HEK293 (cell line): Measurements from ENCODE around the gene DNAL4.

Experiments
- CTCF ChIA-PET: fragments of 350-600 bp; formaldehyde crosslinking; extraction: SDS; loops from one replicate; lab custom pipeline; 2021; ENCODE audit warnings: antibody characterized with exemption; lab: Yijun Ruan, JAX
- POLR2A ChIA-PET: fragments of 300-600 bp; formaldehyde crosslinking; extraction: SDS; loops from one replicate; lab custom pipeline; 2020; ENCODE audit warnings: antibody characterized with exemption, inconsistent platforms; lab: Yijun Ruan, JAX
- H3K27ac ChIP-seq: fragments of 200-500 bp; sonication (Bioruptor generic); 2 replicates; pipeline ENCODE4 v1.5.1; 2014; ENCODE audit warnings: low read depth, low read length, control low read depth, inconsistent platforms; ENCODE audit errors: extremely low read depth
- H3K36me3 ChIP-seq, 2 experiments: fragments of 200-500 bp in 1 of 2; sonication (Bioruptor generic) in 1 of 2; 1 replicate in 1 of 2; 2 replicates in 1 of 2; pipeline ENCODE4 v1.5.1; 2014 to 2017; ENCODE audit warnings: inconsistent platforms in 2 of 2, low read length in 2 of 2; ENCODE audit not compliant: control insufficient read depth in 2 of 2, insufficient read depth in 1 of 2
- H3K4me1 ChIP-seq: fragments of 200-500 bp; sonication (Bioruptor generic); 2 replicates; pipeline ENCODE4 v1.5.1; 2014; ENCODE audit warnings: mild to moderate bottlenecking, low read length, inconsistent platforms; ENCODE audit not compliant: control insufficient read depth, insufficient read depth
- H3K4me3 ChIP-seq: 2 replicates; pipeline ENCODE4 v1.5.1; 2011; ENCODE audit warnings: low read depth, mild to moderate bottlenecking, control low read depth, low read length, moderate library complexity
- H3K9me3 ChIP-seq: fragments of 200-500 bp; sonication (Bioruptor generic); 2 replicates; pipeline ENCODE4 v1.5.1; 2014; ENCODE audit warnings: low read depth, low read length, inconsistent platforms; ENCODE audit not compliant: control insufficient read depth, insufficient read depth
- ZBTB17 ChIP-seq: fragments of 450-650 bp; formaldehyde crosslinking; IDR thresholded peaks from 2 replicates; pipeline ENCODE4 v1.5.1; 2016; ENCODE audit warnings: missing biosample characterization, missing genetic modification characterization
- ZNF391 ChIP-seq: fragments of 450-650 bp; formaldehyde crosslinking; IDR thresholded peaks from 2 replicates; pipeline ENCODE4 v1.5.1; 2016; ENCODE audit warnings: low read depth, missing biosample characterization, missing genetic modification characterization, borderline replicate concordance

DNAL4 gene

DNA sequence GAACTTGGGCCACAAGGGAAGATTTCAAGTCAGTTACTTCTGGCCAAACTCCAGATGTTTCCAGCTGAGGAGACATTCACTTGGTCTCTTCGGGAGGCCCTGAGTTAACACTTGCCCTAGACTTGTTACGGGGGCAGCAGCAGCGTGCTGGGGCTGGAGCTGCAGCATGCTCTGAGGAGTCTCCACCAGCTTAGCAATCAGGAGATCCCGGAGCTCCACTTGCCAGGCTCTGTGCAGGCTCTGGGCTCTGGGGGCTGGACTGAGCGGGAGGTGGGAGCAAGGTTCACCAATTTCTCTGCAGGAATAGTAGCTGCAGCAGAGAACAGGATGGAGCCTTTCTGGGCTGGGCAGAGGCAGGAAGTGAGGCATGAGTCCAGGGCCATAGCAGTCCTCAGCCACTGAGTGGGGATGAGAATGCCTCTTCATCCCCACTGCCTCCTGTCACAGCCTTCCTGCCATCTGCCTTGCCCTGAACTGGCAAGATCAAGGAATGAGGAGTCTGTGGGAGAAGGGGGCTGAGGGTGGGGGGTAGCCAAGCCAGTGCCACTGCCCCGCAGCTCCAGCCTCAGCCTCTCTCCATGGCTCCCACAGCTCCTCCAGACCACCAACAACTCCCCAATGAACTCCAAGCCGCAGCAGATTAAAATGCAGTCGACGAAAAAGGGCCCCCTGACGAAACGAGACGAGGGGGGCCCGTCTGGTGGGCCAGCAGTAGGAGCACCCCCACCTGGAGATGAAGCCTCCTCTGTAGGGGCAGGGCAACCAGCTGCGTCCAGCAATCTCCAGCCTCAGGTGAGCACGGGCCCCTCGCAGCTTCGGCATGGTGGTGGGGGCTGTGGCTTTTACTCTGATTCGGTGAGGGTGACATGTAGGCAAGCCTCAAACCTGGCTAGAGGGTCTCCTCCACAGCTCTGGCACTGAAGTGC, 64.8 kb downstream of the DNAL4 start:
- POLR2A ChIA-PET = no interaction called here
- TF ChIP-seq ZNF391 (tag by site-specific recombination) (no peak), ZBTB17 (peak; percentile 97)
- H3K36me3 ChIP-seq = peaks cover 28 to 96% of the 10 kb centered on the region in 2 experiments
- no peak overlapping the region for H3K4me3 ChIP-seq
- CTCF ChIA-PET = interaction anchor here (0.9 to 1.3 kb wide), 2 partner anchors 10 to 15 kb away, joined by 3 to 5 read pairs; no protein-coding TSS in a partner anchor
- no peak overlapping the region for H3K27ac ChIP-seq
- no peaks in the 10 kb centered on the region for H3K9me3 ChIP-seq
- H3K4me1 ChIP-seq = no peaks in the 10 kb centered on the region
